Prostate gland (tissue), 2 donors: ENCODE results near the gene CISTR. TPM values are rescaled to one million over a fixed set of nuclear protein-coding genes. Genes with fewer than 3 reads are reported as not detected.

Experiments
- DNase-seq: peaks from one replicate; pipeline ENCODE4 v3.0.0-alpha.2; 2019; ENCODE audit warnings: low spot score
- H3K27ac ChIP-seq, 2 donors: fragments of 200-600 bp; sonication (generic); 2 replicates each; pipeline ENCODE4 v1.5.1; 2017 to 2019
- H3K27me3 ChIP-seq: fragments of 200-600 bp; sonication (generic); replicated peaks from 2 replicates; pipeline ENCODE4 v1.5.1; 2019; ENCODE audit not compliant: insufficient read depth
- H3K36me3 ChIP-seq, 2 donors: fragments of 200-600 bp; sonication (generic); 1 replicate in 1 of 2; 2 replicates in 1 of 2; pipeline versions ENCODE4 v1.5.1 to v1.8.1; 2017 to 2019
- H3K4me1 ChIP-seq: fragments of 200-600 bp; sonication (generic); replicated peaks from 2 replicates; pipeline ENCODE4 v1.5.1; 2019
- H3K4me3 ChIP-seq, 2 donors: fragments of 200-600 bp; sonication (generic); 2 replicates each; pipeline ENCODE4 v1.5.1; 2017 to 2019
- H3K9me3 ChIP-seq: fragments of 200-600 bp; sonication (generic); 2 replicates; pipeline ENCODE4 v1.5.1; 2017
- POLR2A ChIP-seq: fragments of 450-650 bp; IDR thresholded peaks from one replicate; pipeline ENCODE4 v1.6.1; 2016; ENCODE audit warnings: antibody characterized with exemption, mild to moderate bottlenecking
- POLR2AphosphoS5 ChIP-seq: sonication (generic); formaldehyde crosslinking; IDR thresholded peaks from one replicate; pipeline ENCODE4 v1.6.1; 2017; ENCODE audit warnings: antibody characterized with exemption
- WGBS: methylation state at CpG from one replicate; pipeline ENCODE4 v1.1.5; 2018; 5-methylcytosine and 5-hydroxymethylcytosine counted together
- intact Hi-C: fragments of 100-400 bp; cut with DNase I; formaldehyde crosslinking; loops from one replicate; pipeline ENCODE4 v1.14.2; 2022
- total RNA-seq, 2 donors: library from RNA; depleted of rRNA; stranded (reverse); fragments of >200 nt; gene quantifications; one replicate each; pipeline ENCODE4 v1.1.0, GENCODE V29; 2016
- TF ChIP-seq, protein P1 (sequence below), 4 experiments: fragments of 200-600 bp in 2 of 4; fragments of 450-650 bp in 2 of 4; sonication (generic) in 2 of 4; IDR thresholded peaks; 1 replicate in 3 of 4; 2 replicates in 1 of 4; pipeline ENCODE4 v1.5.1; 2016 to 2019; ENCODE audit warnings: antibody characterized with exemption in 4 of 4, mild to moderate bottlenecking in 2 of 4, moderate library complexity in 2 of 4

The CISTR gene
- total RNA-seq, 2 donors from 2014 or later = not detected

DNA sequence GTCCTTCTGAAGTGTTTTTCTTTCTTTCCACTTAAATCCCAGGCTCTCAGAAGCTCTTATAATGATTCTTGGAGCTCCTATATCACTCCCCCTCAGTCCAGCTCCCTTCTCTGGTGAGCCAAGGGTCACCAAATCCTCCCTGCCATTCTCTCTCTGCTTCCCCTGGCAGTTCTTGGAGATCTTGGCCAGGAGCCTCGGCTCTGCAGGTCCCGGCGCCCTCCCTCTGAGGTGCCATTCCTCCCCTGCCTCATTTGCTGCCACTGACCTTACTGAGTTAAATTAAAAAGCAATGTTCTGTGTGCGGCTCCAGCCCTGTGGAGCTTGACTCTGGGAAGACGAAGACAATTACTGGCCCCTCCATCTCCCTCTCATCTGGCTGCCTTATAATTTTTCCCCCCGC, 7.0 kb downstream of the CISTR start:
- no peak for DNase-seq
- TF ChIP-seq POLR2AphosphoS5 (no peak), POLR2A (no peak)
- TF ChIP-seq, protein P1, sequence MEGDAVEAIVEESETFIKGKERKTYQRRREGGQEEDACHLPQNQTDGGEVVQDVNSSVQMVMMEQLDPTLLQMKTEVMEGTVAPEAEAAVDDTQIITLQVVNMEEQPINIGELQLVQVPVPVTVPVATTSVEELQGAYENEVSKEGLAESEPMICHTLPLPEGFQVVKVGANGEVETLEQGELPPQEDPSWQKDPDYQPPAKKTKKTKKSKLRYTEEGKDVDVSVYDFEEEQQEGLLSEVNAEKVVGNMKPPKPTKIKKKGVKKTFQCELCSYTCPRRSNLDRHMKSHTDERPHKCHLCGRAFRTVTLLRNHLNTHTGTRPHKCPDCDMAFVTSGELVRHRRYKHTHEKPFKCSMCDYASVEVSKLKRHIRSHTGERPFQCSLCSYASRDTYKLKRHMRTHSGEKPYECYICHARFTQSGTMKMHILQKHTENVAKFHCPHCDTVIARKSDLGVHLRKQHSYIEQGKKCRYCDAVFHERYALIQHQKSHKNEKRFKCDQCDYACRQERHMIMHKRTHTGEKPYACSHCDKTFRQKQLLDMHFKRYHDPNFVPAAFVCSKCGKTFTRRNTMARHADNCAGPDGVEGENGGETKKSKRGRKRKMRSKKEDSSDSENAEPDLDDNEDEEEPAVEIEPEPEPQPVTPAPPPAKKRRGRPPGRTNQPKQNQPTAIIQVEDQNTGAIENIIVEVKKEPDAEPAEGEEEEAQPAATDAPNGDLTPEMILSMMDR (IDR thresholded peaks at IDR 0.05) = no peak
- Histone ChIP-seq H3K36me3 (no peaks in the 10 kb centered on the region), H3K9me3 (no peaks in the 10 kb centered on the region), H3K4me3 (no peak overlapping the region), H3K4me1 (no peaks in the 10 kb centered on the region), H3K27ac (no peak overlapping the region), H3K27me3 (peaks cover 12% of the 10 kb centered on the region)
- 56% methylated on average over 6 of the region's 6 CpGs for WGBS
- intact Hi-C loops = loop anchor here (5.0 kb wide), 1 partner anchor 202 kb away; no protein-coding TSS in a partner anchor

DNA sequence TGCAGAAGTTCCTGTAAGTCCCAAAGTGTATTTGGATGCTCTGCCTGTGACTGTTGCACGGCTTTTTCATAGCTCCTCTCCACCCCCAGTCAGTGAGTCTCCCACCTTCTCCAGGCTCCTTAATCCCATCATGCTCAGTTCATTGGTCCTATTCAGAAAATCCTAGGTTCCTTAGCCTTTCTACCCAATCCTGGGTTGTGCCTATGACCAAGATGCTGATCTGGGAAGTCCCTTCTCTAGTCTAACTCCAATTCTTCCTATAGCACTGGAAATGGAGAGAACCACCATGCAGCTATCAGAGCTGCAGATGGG, 7.7 kb downstream of the CISTR start:
- intact Hi-C loops = loop anchor here (5.0 kb wide), 1 partner anchor 202 kb away; no protein-coding TSS in a partner anchor
- H3K27me3 ChIP-seq = peaks cover 12% of the 10 kb centered on the region
- no peak overlapping the region for H3K27ac ChIP-seq
- WGBS = 94% methylated on average over 1 of the region's 1 CpG
- TF ChIP-seq, protein P1 (IDR thresholded peaks at IDR 0.05) = no peak
- TF ChIP-seq POLR2A (no peak), POLR2AphosphoS5 (no peak)
- H3K4me1 ChIP-seq = no peaks in the 10 kb centered on the region
- no peak for DNase-seq
- no peaks in the 10 kb centered on the region for H3K36me3 ChIP-seq
- H3K9me3 ChIP-seq = no peaks in the 10 kb centered on the region
- no peak overlapping the region for H3K4me3 ChIP-seq

DNA sequence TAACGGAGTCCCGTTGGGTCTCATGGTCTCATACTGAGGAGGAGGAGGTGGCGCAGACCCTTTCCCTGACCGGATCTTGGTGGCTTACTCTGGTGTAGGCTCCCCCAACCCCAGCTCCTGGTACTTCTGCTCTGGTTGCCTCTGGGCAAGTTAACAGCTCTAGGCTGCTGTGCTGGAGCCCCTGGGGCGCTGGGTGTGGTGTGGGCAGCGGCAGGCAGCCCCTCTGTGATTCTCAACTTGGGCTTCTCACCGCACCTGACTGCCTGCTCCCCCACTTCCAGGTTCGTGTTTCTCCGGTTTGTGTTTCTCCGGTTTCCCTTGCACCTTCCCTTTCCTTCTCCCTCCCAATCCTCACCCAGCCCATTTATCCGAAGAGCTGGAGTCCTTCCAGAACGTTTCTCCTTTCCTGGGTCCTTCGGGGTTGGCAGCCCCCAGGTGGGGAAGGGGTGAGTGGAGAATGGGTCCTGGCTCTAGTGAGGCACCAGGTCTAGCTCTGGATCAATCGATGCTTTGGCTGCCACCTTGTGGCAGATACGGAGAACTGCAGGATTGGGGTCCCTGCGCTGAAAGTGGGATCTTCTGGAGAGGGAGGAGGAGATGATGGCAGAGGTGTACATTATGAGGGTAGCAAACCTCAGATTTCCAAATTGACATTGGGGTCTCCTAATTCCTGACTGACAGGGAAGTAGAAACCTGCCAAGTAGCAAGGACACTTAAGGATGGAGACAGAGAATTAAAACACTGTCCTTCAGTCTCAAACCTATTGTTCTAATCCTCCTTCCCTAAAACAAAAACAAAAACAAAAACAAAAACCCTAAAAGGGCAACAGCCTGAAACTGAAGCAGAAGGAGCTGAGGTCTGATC, 8.3 kb downstream of the CISTR start:
- WGBS = 20% methylated on average over 16 of the region's 16 CpGs

DNA sequence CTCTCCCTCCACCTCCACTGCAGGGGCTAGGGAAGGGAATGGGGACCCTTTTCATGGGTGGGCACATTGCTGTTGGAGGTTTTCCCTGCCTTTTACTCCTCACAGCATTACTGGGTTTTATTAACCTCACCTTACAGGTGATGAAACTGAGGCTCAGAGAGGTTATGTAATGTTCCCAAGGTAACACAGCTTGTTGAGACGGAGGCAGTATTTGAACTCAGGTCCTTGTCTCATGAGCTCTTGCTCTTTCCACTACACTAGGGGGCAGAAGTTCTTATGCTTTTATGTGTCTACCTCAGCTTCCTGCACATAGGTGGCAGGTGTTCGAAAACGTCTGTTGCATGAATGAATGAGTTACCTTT, 11.7 kb downstream of the CISTR start:
- Histone ChIP-seq H3K9me3 (no peaks in the 10 kb centered on the region), H3K27me3 (peaks cover 9% of the 10 kb centered on the region), H3K36me3 (no peaks in the 10 kb centered on the region), H3K4me3 (no peak overlapping the region), H3K27ac (no peak overlapping the region), H3K4me1 (no peaks in the 10 kb centered on the region)
- WGBS = 77% methylated on average over 3 of the region's 3 CpGs
- intact Hi-C loops = loop anchor here (5.0 kb wide), 1 partner anchor 198 kb away; no protein-coding TSS in a partner anchor
- TF ChIP-seq, protein P1 (IDR thresholded peaks at IDR 0.05) = no peak
- TF ChIP-seq POLR2A = no peak
- no peak for TF ChIP-seq POLR2AphosphoS5
- no peak for DNase-seq

More for the DNA sequence above, 8.3 kb downstream of the CISTR start:
- DNase-seq = peak; percentile 40
- Histone ChIP-seq H3K9me3 (no peaks in the 10 kb centered on the region), H3K36me3 (no peaks in the 10 kb centered on the region), H3K27ac (no peak overlapping the region), H3K4me1 (no peaks in the 10 kb centered on the region), H3K4me3 (no peak overlapping the region), H3K27me3 (peaks cover 12% of the 10 kb centered on the region)
- TF ChIP-seq POLR2A (no peak), POLR2AphosphoS5 (peak; percentile 12)
- TF ChIP-seq, protein P1 (IDR thresholded peaks at IDR 0.05) = peak; percentile 84 to 96 (median 91)
- intact Hi-C loops = loop anchor here (5.0 kb wide), 1 partner anchor 201 kb away; no protein-coding TSS in a partner anchor
